ENCODE results near the gene GCLC.

- TF ChIP-seq CTCF (IDR thresholded peaks at IDR 0.05) (no peak), POLR2A (IDR thresholded peaks at IDR 0.05) (no peak), POLR2AphosphoS5 (IDR thresholded peaks at IDR 0.05) (no peak)
Measured at GRCh38 chr6:53456809-53457208, 88.1 kb downstream of the GCLC start.
